CD4-positive, alpha-beta T cell (primary cell): Measurements from ENCODE around the gene KSR2. TPM values are rescaled to one million over a fixed set of nuclear protein-coding genes. Genes with fewer than 3 reads are reported as not detected.

Experiments used
- ATAC-seq: fragments of 200-7000 bp; cut with Tn5 transposase; one replicate; pipeline ENCODE4 v1.10.0; 2022; ENCODE audit warnings: mild to moderate bottlenecking; ENCODE audit not compliant: poor library complexity
- CTCF ChIA-PET: fragments of 350-600 bp; sonication (Branson Sonifier 250); formaldehyde crosslinking; loops from one replicate; lab custom pipeline; 2021; ENCODE audit warnings: antibody characterized with exemption, inconsistent platforms; lab: Charles Lee
- POLR2A ChIA-PET: fragments of 350-600 bp; sonication (Branson Sonifier 250); formaldehyde crosslinking; loops from one replicate; lab custom pipeline; 2021; ENCODE audit warnings: antibody characterized with exemption, inconsistent platforms; lab: Charles Lee
- DNase-seq, 14 experiments: peaks; one replicate each; pipeline ENCODE4 v3.0.0-alpha.2; 2013 to 2020; ENCODE audit warnings: mixed read lengths in 2 of 14
- H3K27ac ChIP-seq, 2 donors: one replicate each; pipeline versions ENCODE4 v1.5.1 to v1.7.0; 2013; ENCODE audit warnings: low read length in 2 of 2, low read depth in 1 of 2, mild to moderate bottlenecking in 1 of 2
- H3K27me3 ChIP-seq, 2 experiments: 1 replicate in 1 of 2; 2 replicates in 1 of 2; pipeline versions ENCODE4 v1.6.1 to v1.7.0; 2013; ENCODE audit warnings: low read length in 2 of 2, control low read depth in 1 of 2, mild to moderate bottlenecking in 1 of 2, moderate library complexity in 1 of 2; ENCODE audit not compliant: insufficient read depth in 2 of 2, control insufficient read depth in 1 of 2
- H3K36me3 ChIP-seq: one replicate; pipeline ENCODE4 v1.6.1; 2013; ENCODE audit warnings: low read length, control low read depth; ENCODE audit not compliant: insufficient read depth
- H3K4me1 ChIP-seq: one replicate; pipeline ENCODE4 v1.6.1; 2013; ENCODE audit warnings: low read length, control low read depth; ENCODE audit not compliant: insufficient read depth
- H3K4me3 ChIP-seq: one replicate; pipeline ENCODE4 v1.5.1; 2013; ENCODE audit warnings: mild to moderate bottlenecking, low read length, moderate library complexity
- H3K9me3 ChIP-seq, 2 experiments: 1 replicate in 1 of 2; 2 replicates in 1 of 2; pipeline versions ENCODE4 v1.6.1 to v1.7.0; 2013; ENCODE audit warnings: low read length in 2 of 2, mild to moderate bottlenecking in 2 of 2, control low read depth in 1 of 2, moderate library complexity in 1 of 2; ENCODE audit not compliant: control insufficient read depth in 1 of 2, insufficient read depth in 1 of 2
- H3K27ac Mint-ChIP-seq: one replicate; pipeline ENCODE4 v1.8.0; 2020; ENCODE audit warnings: mixed read lengths
- H3K27me3 Mint-ChIP-seq: one replicate; pipeline ENCODE4 v1.8.0; 2021; ENCODE audit warnings: mixed read lengths
- H3K36me3 Mint-ChIP-seq: one replicate; pipeline ENCODE4 v1.8.0; 2021; ENCODE audit warnings: low read depth, mixed read lengths
- H3K4me1 Mint-ChIP-seq: one replicate; pipeline ENCODE4 v1.8.0; 2021; ENCODE audit warnings: low read depth, mixed read lengths
- H3K4me3 Mint-ChIP-seq: one replicate; pipeline ENCODE4 v1.8.0; 2020; ENCODE audit warnings: mild to moderate bottlenecking, mixed read lengths
- H3K9me3 Mint-ChIP-seq: one replicate; pipeline ENCODE4 v1.8.0; 2020; ENCODE audit warnings: mixed read lengths
- intact Hi-C, 2 experiments: fragments of 100-400 bp; cut with DNase I in 1 of 2; cut with micrococcal nuclease in 1 of 2; formaldehyde crosslinking; loops; one replicate each; pipeline versions ENCODE4 v1.15.1 to v1.9.0; 2023 to 2025; cut with DNase I, micrococcal nuclease
- total RNA-seq, 174 experiments: library from RNA in 2 of 174; stranded (reverse) in 2 of 174; gene quantifications; one replicate each; pipeline ENCODE4 v1.2.3 and lab custom pipeline; 2021 to 2026
- TF ChIP-seq, protein P1 (sequence below): fragments of 200-600 bp; IDR thresholded peaks from one replicate; pipeline ENCODE4 v1.8.0; 2022; ENCODE audit warnings: antibody characterized with exemption, mild to moderate bottlenecking

KSR2 gene
- total RNA-seq, 2 experiments from 2014 or later: 0.05 to 0.17 TPM

DNA sequence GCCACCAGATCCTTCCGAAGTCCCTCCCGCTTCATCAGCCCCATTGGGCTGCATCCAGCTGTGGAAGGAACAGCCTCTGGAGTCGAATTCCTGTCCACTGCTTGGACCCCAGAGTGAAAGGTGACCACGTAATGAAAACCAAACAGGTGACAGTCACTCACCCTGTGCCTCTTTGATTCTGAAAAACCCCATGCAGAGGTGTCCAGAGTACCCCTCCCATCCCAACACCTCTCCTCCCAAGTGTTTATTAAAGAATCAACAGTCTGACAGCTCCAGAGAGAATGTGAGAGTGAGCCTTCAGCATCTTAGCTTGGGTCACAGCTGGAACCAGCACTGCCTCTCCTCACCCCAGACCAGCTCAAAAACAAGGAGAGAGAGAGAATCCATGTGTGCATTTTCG, 428.8 kb downstream of the KSR2 start:
- H3K27ac Mint-ChIP-seq: no peak overlapping the region
- TF ChIP-seq, protein P1, sequence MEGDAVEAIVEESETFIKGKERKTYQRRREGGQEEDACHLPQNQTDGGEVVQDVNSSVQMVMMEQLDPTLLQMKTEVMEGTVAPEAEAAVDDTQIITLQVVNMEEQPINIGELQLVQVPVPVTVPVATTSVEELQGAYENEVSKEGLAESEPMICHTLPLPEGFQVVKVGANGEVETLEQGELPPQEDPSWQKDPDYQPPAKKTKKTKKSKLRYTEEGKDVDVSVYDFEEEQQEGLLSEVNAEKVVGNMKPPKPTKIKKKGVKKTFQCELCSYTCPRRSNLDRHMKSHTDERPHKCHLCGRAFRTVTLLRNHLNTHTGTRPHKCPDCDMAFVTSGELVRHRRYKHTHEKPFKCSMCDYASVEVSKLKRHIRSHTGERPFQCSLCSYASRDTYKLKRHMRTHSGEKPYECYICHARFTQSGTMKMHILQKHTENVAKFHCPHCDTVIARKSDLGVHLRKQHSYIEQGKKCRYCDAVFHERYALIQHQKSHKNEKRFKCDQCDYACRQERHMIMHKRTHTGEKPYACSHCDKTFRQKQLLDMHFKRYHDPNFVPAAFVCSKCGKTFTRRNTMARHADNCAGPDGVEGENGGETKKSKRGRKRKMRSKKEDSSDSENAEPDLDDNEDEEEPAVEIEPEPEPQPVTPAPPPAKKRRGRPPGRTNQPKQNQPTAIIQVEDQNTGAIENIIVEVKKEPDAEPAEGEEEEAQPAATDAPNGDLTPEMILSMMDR: no peak

GRCh38 chr12:117538926-117539325, 429.9 kb downstream of the KSR2 start:
- H3K27ac ChIP-seq: no peak overlapping the region
- H3K36me3 Mint-ChIP-seq: no peaks in the 10 kb centered on the region
- no peak for ATAC-seq
- H3K9me3 Mint-ChIP-seq: no peaks in the 10 kb centered on the region
- H3K4me3 Mint-ChIP-seq: no peak overlapping the region
- DNase-seq: no peak
- TF ChIP-seq, protein P1: no peak
- CTCF ChIA-PET: no interaction called here
- POLR2A ChIA-PET: no interaction called here
- H3K4me3 ChIP-seq: no peak overlapping the region
- no peaks in the 10 kb centered on the region for H3K4me1 ChIP-seq
- H3K36me3 ChIP-seq: no peaks in the 10 kb centered on the region
- H3K9me3 ChIP-seq: peaks cover 0 to 10% of the 10 kb centered on the region in 2 experiments
- intact Hi-C loops: no loop called here
- no peak overlapping the region for H3K27ac Mint-ChIP-seq
- no peaks in the 10 kb centered on the region for H3K4me1 Mint-ChIP-seq
- H3K27me3 ChIP-seq: no peaks in the 10 kb centered on the region
- H3K27me3 Mint-ChIP-seq: no peaks in the 10 kb centered on the region

More for the DNA sequence above, 428.8 kb downstream of the KSR2 start:
- no peaks in the 10 kb centered on the region for H3K36me3 Mint-ChIP-seq
- H3K27ac ChIP-seq: no peak overlapping the region
- no peaks in the 10 kb centered on the region for H3K4me1 Mint-ChIP-seq
- ChIA-PET CTCF (no interaction called here), POLR2A (no interaction called here)
- intact Hi-C loops: no loop called here
- H3K4me3 ChIP-seq: no peak overlapping the region
- peaks cover 0 to 7% of the 10 kb centered on the region in 2 experiments for H3K9me3 ChIP-seq
- no peaks in the 10 kb centered on the region for H3K36me3 ChIP-seq
- no peaks in the 10 kb centered on the region for H3K27me3 ChIP-seq
- DNase-seq (no peak), ATAC-seq (no peak)
- H3K4me1 ChIP-seq: no peaks in the 10 kb centered on the region
- no peaks in the 10 kb centered on the region for H3K9me3 Mint-ChIP-seq
- no peaks in the 10 kb centered on the region for H3K27me3 Mint-ChIP-seq
- H3K4me3 Mint-ChIP-seq: no peak overlapping the region

GRCh38 chr12:117538032-117538690, 430.6 kb downstream of the KSR2 start:
- no peaks in the 10 kb centered on the region for H3K9me3 Mint-ChIP-seq
- DNase-seq (no peak), ATAC-seq (no peak)
- intact Hi-C loops: no loop called here
- no peak overlapping the region for H3K4me3 ChIP-seq
- H3K27ac Mint-ChIP-seq: no peak overlapping the region
- no peaks in the 10 kb centered on the region for H3K4me1 Mint-ChIP-seq
- ChIA-PET POLR2A (no interaction called here), CTCF (no interaction called here)
- H3K4me3 Mint-ChIP-seq: no peak overlapping the region
- H3K36me3 Mint-ChIP-seq: no peaks in the 10 kb centered on the region
- H3K9me3 ChIP-seq: peaks cover 0 to 14% of the 10 kb centered on the region in 2 experiments
- H3K4me1 ChIP-seq: no peaks in the 10 kb centered on the region
- no peaks in the 10 kb centered on the region for H3K27me3 ChIP-seq
- no peaks in the 10 kb centered on the region for H3K27me3 Mint-ChIP-seq
- H3K27ac ChIP-seq: no peak overlapping the region
- TF ChIP-seq, protein P1: no peak
- H3K36me3 ChIP-seq: no peaks in the 10 kb centered on the region
